Measurements from ENCODE around the gene NAGLU. TPM values are rescaled to one million over a fixed set of nuclear protein-coding genes. Genes with fewer than 3 reads are reported as not detected.

Gene NAGLU
- total and polyA plus RNA-seq, 2 of the 13 experiments (the other 11 are each of a cell fraction or from before 2014, with no cell fraction given), result 28.2 to 40.1 TPM

GRCh38 chr17:42530952-42531454 is 5.0 kb upstream of the NAGLU start:
- Histone ChIP-seq H2AFZ (ENCODE audit: low read length) (no peak overlapping the region), H3K79me2 (ENCODE audit: insufficient read depth, low read length) (peaks cover 6% of the 10 kb centered on the region), H3K9me3 (ENCODE audit: low read length) (no peaks in the 10 kb centered on the region), H3K36me3 (replicated peaks in 1 of 2; ENCODE audit: control insufficient read depth in 1 of 2, insufficient read depth in 2 of 2, low read length in 2 of 2) (no peaks in the 10 kb centered on the region), H3K27me3 (ENCODE audit: control insufficient read depth in 1 of 2, insufficient read depth in 2 of 2, low read length in 2 of 2) (no peaks in the 10 kb centered on the region), H3K4me3 (replicated peaks in 1 of 3; ENCODE audit: insufficient read depth in 1 of 3, low read depth in 2 of 3, low read length in 3 of 3) (peak overlapping the region in 1 of 3 experiments; percentile 68; a peak in 2 of 6 replicates), H3K4me2 (ENCODE audit: low read depth, low read length) (peak overlapping the region; percentile 85), H3K4me1 (ENCODE audit: insufficient read depth, low read length) (peaks cover 88% of the 10 kb centered on the region), H3K9ac (ENCODE audit: insufficient read depth, low read depth, low read length) (peak overlapping the region; percentile 76), H4K20me1 (ENCODE audit: insufficient read depth, low read length) (no peaks in the 10 kb centered on the region), H3K27ac (ENCODE audit: extremely low read length, insufficient read depth, low read length) (peak overlapping the region; percentile 94)
- FAIRE-seq (peak; percentile 84), DNase-seq (ENCODE audit: low spot score) (peak; percentile 99), ATAC-seq (peak; percentile 81)
- 4% methylated on average over 2 of the region's 2 CpGs for WGBS (ENCODE audit: low lambda C conversion rate)
- POLR2A ChIA-PET, result interaction anchor here (0.8 to 5.3 kb wide), 16 partner anchors 9 to 282 kb away, joined by 3 to 67 read pairs (median 8); partner anchors contain the start of genes MLX, RETREG3, STAT3 and TUBG1
- CTCF ChIA-PET (ENCODE audit: low intra/inter-chr PET ratio, low total read pairs), result interaction anchor here (0.5 to 1.5 kb wide), 2 partner anchors 14 to 26 kb away, joined by 3 to 8 read pairs; no protein-coding TSS in a partner anchor
- BruUV-seq (replicated peaks), result no TSS peak
- intact Hi-C loops (cut with micrococcal nuclease; ENCODE audit: unreplicated experiment), result no loop called here
- in situ Hi-C loops (cut with HindIII; ENCODE audit: extremely low pct_ligation_motif_present, low pct_unique_long_range_greater_than_20kb), result no loop called here
- peak; percentile 5 for TF ChIP-seq ZNF18 (CRISPR knock-in tag; IDR thresholded peaks at IDR 0.05; ENCODE audit: insufficient replicate concordance)
- TF ChIP-seq TCF12 (IDR thresholded peaks at IDR 0.05), result no peak
- peak; percentile 87 for TF ChIP-seq TCF12 (CRISPR knock-in tag; IDR thresholded peaks at IDR 0.05)
- TF ChIP-seq PLRG1 (conservative IDR thresholded peaks at IDR 0.05), result no peak
- no peak for TF ChIP-seq AKNA (CRISPR knock-in tag; IDR thresholded peaks at IDR 0.05; ENCODE audit: borderline replicate concordance)
- 0 out of 2 replicates have a peak, but pooled peaks have one; percentile 21 for TF ChIP-seq ZNF775 (CRISPR knock-in tag; IDR thresholded peaks at IDR 0.05; ENCODE audit: borderline replicate concordance)
- TF ChIP-seq ZFP1 (CRISPR knock-in tag; IDR thresholded peaks at IDR 0.05), result 0 out of 2 replicates have a peak, but pooled peaks have one; percentile 25
- no peak for TF ChIP-seq SP140L (CRISPR knock-in tag; IDR thresholded peaks at IDR 0.05; ENCODE audit: borderline replicate concordance)
- peak; percentile 97 for TF ChIP-seq ZNF614 (CRISPR knock-in tag; IDR thresholded peaks at IDR 0.05; ENCODE audit: borderline replicate concordance)
- TF ChIP-seq SIX4 (CRISPR knock-in tag; IDR thresholded peaks at IDR 0.05), result peak; percentile 80
- TF ChIP-seq SATB2 (CRISPR knock-in tag; IDR thresholded peaks at IDR 0.05), result no peak
- TF ChIP-seq ZNF512B (CRISPR knock-in tag; IDR thresholded peaks at IDR 0.05; ENCODE audit: borderline replicate concordance), result peak; percentile 42
- TF ChIP-seq AHR (CRISPR knock-in tag; IDR thresholded peaks at IDR 0.05), result peak; percentile 12; the same call in 1 of the 2 replicates
- no peak for TF ChIP-seq ZNF382 (CRISPR knock-in tag; IDR thresholded peaks at IDR 0.05; ENCODE audit: borderline replicate concordance)
- TF ChIP-seq DNMT3B (CRISPR knock-in tag; conservative IDR thresholded peaks at IDR 0.05), result no peak
- TF ChIP-seq ZNF274 (CRISPR knock-in tag; IDR thresholded peaks at IDR 0.05), result 0 out of 2 replicates have a peak, but pooled peaks have one; percentile 50

All from HepG2 (cell line).